Measurements from ENCODE around the gene MYD88. TPM values are rescaled to one million over a fixed set of nuclear protein-coding genes. Genes with fewer than 3 reads are reported as not detected.

Gene MYD88
- total RNA-seq, 1 experiment from 2014 or later: 23.0 TPM

DNA sequence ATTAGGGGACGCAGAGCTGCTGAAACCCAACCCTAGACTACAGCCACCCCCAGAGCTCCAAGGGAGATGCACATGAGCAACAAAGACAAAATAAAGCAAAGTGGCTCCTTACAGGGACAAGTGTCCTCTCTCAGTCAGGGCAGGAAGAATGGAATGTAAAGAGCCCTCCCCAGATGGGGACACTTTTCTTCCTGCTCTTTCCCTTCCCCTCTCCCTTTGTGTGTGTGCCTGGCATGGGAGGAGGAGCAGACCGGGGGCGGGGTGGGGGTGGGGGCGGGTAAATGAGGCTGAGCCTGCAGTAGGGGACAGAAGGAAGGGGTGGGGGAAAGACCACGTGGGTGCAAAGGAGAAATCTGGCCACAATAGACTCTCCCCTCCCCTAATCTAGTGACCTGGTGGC, 38.9 kb upstream of the MYD88 start:
- Histone ChIP-seq H3K36me3 (ENCODE audit: insufficient read depth, low read length) (no peaks in the 10 kb centered on the region), H3K27ac (ENCODE audit: low read length) (no peak overlapping the region), H3K27me3 (ENCODE audit: low read length) (no peaks in the 10 kb centered on the region), H3K9me3 (ENCODE audit: low read length) (no peaks in the 10 kb centered on the region), H3K9me2 (replicated peaks; ENCODE audit: insufficient read depth, low read length) (no peaks in the 10 kb centered on the region), H3K4me2 (ENCODE audit: low read depth, low read length, poor library complexity, severe bottlenecking) (no peak overlapping the region), H3K4me3 (ENCODE audit: low read length) (no peak overlapping the region), H3K79me2 (ENCODE audit: low read length) (no peaks in the 10 kb centered on the region), H2AFZ (ENCODE audit: low read length) (no peak overlapping the region), H4K20me1 (ENCODE audit: insufficient read depth, low read depth, low read length) (no peaks in the 10 kb centered on the region), H3K4me1 (ENCODE audit: low read length) (peaks cover 7% of the 10 kb centered on the region), H3K9ac (ENCODE audit: low read length) (no peak overlapping the region)
- no peak for DNase-seq

DNA sequence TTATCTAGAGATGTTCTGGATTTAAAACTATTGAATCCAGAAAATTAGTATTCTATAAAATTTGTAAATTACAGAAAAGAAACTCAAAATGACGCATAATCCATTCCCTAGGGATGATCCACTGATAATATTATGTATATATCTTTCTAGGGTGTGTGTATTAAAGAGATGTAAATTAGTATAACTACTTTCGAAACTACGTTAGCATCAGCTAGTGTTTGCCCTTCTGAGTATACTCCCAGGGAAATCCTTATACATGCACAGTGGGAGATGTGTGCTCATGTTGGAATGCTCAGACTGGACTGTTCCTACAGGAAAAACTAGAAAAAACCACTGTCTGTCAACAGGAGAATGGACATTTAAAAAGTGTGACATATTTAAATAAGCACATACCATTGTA, 38.0 kb upstream of the MYD88 start:
- Histone ChIP-seq H3K79me2 (ENCODE audit: low read length) (no peaks in the 10 kb centered on the region), H3K4me3 (ENCODE audit: low read length) (no peak overlapping the region), H4K20me1 (ENCODE audit: insufficient read depth, low read depth, low read length) (no peaks in the 10 kb centered on the region), H3K9ac (ENCODE audit: low read length) (no peak overlapping the region), H3K27ac (ENCODE audit: low read length) (no peak overlapping the region), H3K9me2 (replicated peaks; ENCODE audit: insufficient read depth, low read length) (no peaks in the 10 kb centered on the region), H2AFZ (ENCODE audit: low read length) (no peak overlapping the region), H3K4me2 (ENCODE audit: low read depth, low read length, poor library complexity, severe bottlenecking) (no peak overlapping the region), H3K9me3 (ENCODE audit: low read length) (0 out of 2 replicates have a peak, but pooled peaks cover under 1% of the 10 kb centered on the region), H3K36me3 (ENCODE audit: insufficient read depth, low read length) (no peaks in the 10 kb centered on the region), H3K27me3 (ENCODE audit: low read length) (no peaks in the 10 kb centered on the region), H3K4me1 (ENCODE audit: low read length) (peaks cover 7% of the 10 kb centered on the region)
- DNase-seq: no peak

DNA sequence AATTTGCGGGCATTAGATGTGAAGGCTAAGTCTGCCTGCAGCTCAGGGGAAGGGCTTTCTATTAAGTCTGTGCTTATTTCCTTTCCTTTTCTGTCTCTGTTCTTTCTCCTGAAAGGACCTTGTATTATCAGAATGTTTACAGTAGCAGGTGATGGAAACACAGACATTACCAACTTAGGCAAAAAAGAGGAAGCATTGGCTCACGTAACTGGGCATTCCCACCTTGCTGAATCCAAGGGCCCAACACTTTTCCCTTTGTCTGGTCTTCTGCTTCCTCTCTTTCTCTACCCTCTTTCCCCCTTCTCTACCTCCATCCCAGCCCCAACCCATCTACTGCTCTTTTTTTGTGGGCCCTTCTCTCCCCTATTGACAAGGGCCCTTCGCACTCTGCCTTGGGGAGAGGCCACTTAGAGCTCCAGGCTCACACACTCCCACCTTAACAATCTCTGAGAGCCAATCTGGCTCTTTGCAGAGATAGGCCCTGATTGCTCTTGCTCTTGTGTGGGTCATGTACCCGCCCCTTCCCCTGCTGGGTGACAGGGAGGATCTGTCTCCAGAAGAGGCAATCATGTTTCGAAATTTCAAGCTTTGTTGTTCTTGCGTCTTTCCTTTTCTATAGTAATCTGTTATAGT, 36.5 kb upstream of the MYD88 start:
- H3K27me3 ChIP-seq (ENCODE audit: low read length): no peaks in the 10 kb centered on the region
- H3K9me2 ChIP-seq (replicated peaks; ENCODE audit: insufficient read depth, low read length): no peaks in the 10 kb centered on the region
- H3K9ac ChIP-seq (ENCODE audit: low read length): no peak overlapping the region
- H3K4me3 ChIP-seq (ENCODE audit: low read length): no peak overlapping the region
- DNase-seq: no peak
- peaks cover 7% of the 10 kb centered on the region for H3K4me1 ChIP-seq (ENCODE audit: low read length)
- no peaks in the 10 kb centered on the region for H3K79me2 ChIP-seq (ENCODE audit: low read length)
- no peak overlapping the region for H2AFZ ChIP-seq (ENCODE audit: low read length)
- H4K20me1 ChIP-seq (ENCODE audit: insufficient read depth, low read depth, low read length): no peaks in the 10 kb centered on the region
- H3K27ac ChIP-seq (ENCODE audit: low read length): no peak overlapping the region
- H3K9me3 ChIP-seq (ENCODE audit: low read length): 0 out of 2 replicates have a peak, but pooled peaks cover 2% of the 10 kb centered on the region
- no peak overlapping the region for H3K4me2 ChIP-seq (ENCODE audit: low read depth, low read length, poor library complexity, severe bottlenecking)
- H3K36me3 ChIP-seq (ENCODE audit: insufficient read depth, low read length): no peaks in the 10 kb centered on the region

DNA sequence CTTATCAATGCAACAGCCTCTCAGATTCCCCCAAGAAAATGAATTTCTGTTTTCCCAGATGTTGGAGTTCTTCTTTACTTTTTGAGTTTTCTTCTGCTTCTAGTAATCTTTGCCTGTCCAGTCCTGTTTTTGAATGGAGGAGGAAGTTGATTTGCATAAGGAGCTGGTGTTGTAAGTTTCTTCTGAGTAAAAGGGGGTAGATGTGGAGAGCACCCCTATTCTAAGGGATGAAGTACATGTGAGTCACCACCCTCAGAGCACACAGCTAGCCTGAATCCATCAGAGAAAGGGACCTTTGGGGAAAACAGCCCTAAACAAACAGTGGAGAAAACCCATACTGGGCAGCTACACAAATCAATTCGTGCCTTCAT, 36.0 kb upstream of the MYD88 start:
- Histone ChIP-seq H3K9ac (ENCODE audit: low read length) (no peak overlapping the region), H3K4me2 (ENCODE audit: low read depth, low read length, poor library complexity, severe bottlenecking) (no peak overlapping the region), H3K36me3 (ENCODE audit: insufficient read depth, low read length) (no peaks in the 10 kb centered on the region), H3K9me2 (replicated peaks; ENCODE audit: insufficient read depth, low read length) (no peaks in the 10 kb centered on the region), H2AFZ (ENCODE audit: low read length) (no peak overlapping the region), H3K4me3 (ENCODE audit: low read length) (no peak overlapping the region), H3K4me1 (ENCODE audit: low read length) (peaks cover 7% of the 10 kb centered on the region), H4K20me1 (ENCODE audit: insufficient read depth, low read depth, low read length) (no peaks in the 10 kb centered on the region), H3K79me2 (ENCODE audit: low read length) (no peaks in the 10 kb centered on the region), H3K27me3 (ENCODE audit: low read length) (no peaks in the 10 kb centered on the region), H3K27ac (ENCODE audit: low read length) (no peak overlapping the region), H3K9me3 (ENCODE audit: low read length) (0 out of 2 replicates have a peak, but pooled peaks cover 2% of the 10 kb centered on the region)
- no peak for DNase-seq

DNA sequence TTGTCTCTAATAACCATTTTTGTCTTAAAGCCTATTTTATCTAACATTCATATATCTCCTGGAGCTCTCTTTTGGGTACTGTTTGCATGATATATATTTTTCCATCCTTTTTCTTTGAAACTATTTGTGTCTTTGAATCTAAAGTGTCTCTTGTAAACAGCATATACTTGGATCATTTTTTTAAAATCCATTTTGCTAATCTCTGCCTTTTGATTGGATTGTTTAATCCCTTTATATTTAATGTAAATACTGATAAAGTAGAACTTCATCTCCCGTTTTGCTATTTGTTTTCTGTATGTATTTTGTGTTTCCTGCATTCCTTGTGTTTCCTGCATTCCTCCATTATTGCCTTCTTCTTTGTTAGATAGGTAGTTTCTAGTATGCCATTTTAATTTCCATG, 32.9 kb upstream of the MYD88 start:
- no peaks in the 10 kb centered on the region for H3K27me3 ChIP-seq (ENCODE audit: low read length)
- H3K36me3 ChIP-seq (ENCODE audit: insufficient read depth, low read length): no peaks in the 10 kb centered on the region
- no peak overlapping the region for H3K4me3 ChIP-seq (ENCODE audit: low read length)
- H3K9me3 ChIP-seq (ENCODE audit: low read length): 0 out of 2 replicates have a peak, but pooled peaks cover 2% of the 10 kb centered on the region
- no peaks in the 10 kb centered on the region for H3K9me2 ChIP-seq (replicated peaks; ENCODE audit: insufficient read depth, low read length)
- no peaks in the 10 kb centered on the region for H3K79me2 ChIP-seq (ENCODE audit: low read length)
- no peak overlapping the region for H3K4me2 ChIP-seq (ENCODE audit: low read depth, low read length, poor library complexity, severe bottlenecking)
- no peak overlapping the region for H3K27ac ChIP-seq (ENCODE audit: low read length)
- DNase-seq: no peak
- no peaks in the 10 kb centered on the region for H4K20me1 ChIP-seq (ENCODE audit: insufficient read depth, low read depth, low read length)
- no peak overlapping the region for H3K9ac ChIP-seq (ENCODE audit: low read length)
- no peak overlapping the region for H2AFZ ChIP-seq (ENCODE audit: low read length)
- peaks cover 7% of the 10 kb centered on the region for H3K4me1 ChIP-seq (ENCODE audit: low read length)

DNA sequence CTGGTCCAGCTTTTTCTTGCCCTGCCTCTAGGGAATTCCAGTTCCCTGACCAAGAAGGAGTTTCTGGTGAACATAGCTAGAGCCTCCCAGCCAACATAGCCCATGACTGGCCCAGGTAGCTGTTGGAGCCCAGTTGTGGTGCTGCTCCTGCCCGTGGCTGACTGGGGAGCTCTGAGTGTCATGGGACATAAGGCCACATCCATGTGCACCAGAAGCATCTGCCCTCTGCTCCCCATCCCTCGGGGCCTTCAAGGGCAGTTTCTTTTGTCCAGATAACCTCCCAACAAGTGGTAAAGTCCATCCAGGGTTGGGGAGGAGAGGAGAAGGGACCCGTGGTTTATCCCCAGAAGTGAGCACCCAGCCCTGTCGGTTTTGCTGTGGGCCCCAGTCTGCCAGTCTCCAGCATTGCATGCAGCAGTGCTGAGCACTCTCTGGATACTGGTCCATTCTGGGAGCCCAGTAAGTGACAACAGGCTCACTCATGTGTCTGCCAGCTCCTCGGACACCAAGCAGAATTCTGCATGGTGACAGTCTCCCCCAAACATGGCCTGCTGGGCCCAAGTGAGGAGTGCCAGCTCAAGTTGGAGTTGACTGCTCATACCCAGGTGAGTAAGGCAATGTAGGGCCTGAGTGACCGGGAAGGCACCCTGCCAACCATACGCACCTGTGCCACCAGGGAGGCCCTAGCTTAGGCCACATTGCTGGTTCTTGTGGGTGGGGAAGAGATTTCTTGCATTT, 30.4 kb upstream of the MYD88 start:
- Histone ChIP-seq H3K27me3 (ENCODE audit: low read length) (no peaks in the 10 kb centered on the region), H4K20me1 (ENCODE audit: insufficient read depth, low read depth, low read length) (no peaks in the 10 kb centered on the region), H3K4me3 (ENCODE audit: low read length) (no peak overlapping the region), H3K27ac (ENCODE audit: low read length) (no peak overlapping the region), H3K79me2 (ENCODE audit: low read length) (no peaks in the 10 kb centered on the region), H3K4me1 (ENCODE audit: low read length) (no peaks in the 10 kb centered on the region), H3K9me3 (ENCODE audit: low read length) (0 out of 2 replicates have a peak, but pooled peaks cover 2% of the 10 kb centered on the region), H3K4me2 (ENCODE audit: low read depth, low read length, poor library complexity, severe bottlenecking) (no peak overlapping the region), H3K9me2 (replicated peaks; ENCODE audit: insufficient read depth, low read length) (no peaks in the 10 kb centered on the region), H2AFZ (ENCODE audit: low read length) (no peak overlapping the region), H3K9ac (ENCODE audit: low read length) (no peak overlapping the region), H3K36me3 (ENCODE audit: insufficient read depth, low read length) (no peaks in the 10 kb centered on the region)
- DNase-seq: no peak

GRCh38 chr3:38108649-38109579, 29.5 kb upstream of the MYD88 start:
- H3K4me3 ChIP-seq (ENCODE audit: low read length): no peak overlapping the region
- no peak for DNase-seq
- no peaks in the 10 kb centered on the region for H3K36me3 ChIP-seq (ENCODE audit: insufficient read depth, low read length)
- no peak overlapping the region for H3K9ac ChIP-seq (ENCODE audit: low read length)
- no peaks in the 10 kb centered on the region for H3K9me2 ChIP-seq (replicated peaks; ENCODE audit: insufficient read depth, low read length)
- H3K79me2 ChIP-seq (ENCODE audit: low read length): no peaks in the 10 kb centered on the region
- no peaks in the 10 kb centered on the region for H4K20me1 ChIP-seq (ENCODE audit: insufficient read depth, low read depth, low read length)
- H3K27ac ChIP-seq (ENCODE audit: low read length): no peak overlapping the region
- H2AFZ ChIP-seq (ENCODE audit: low read length): no peak overlapping the region
- no peak overlapping the region for H3K4me2 ChIP-seq (ENCODE audit: low read depth, low read length, poor library complexity, severe bottlenecking)
- no peaks in the 10 kb centered on the region for H3K27me3 ChIP-seq (ENCODE audit: low read length)
- no peaks in the 10 kb centered on the region for H3K4me1 ChIP-seq (ENCODE audit: low read length)
- 0 out of 2 replicates have a peak, but pooled peaks cover 2% of the 10 kb centered on the region for H3K9me3 ChIP-seq (ENCODE audit: low read length)
